Lung (tissue), 12 donors: ENCODE results near the gene GAK. TPM values are rescaled to one million over a fixed set of nuclear protein-coding genes. Genes with fewer than 3 reads are reported as not detected.

ENCODE experiments used
- ATAC-seq: fragments of 200-7000 bp; cut with Tn5 transposase; one replicate; pipeline ENCODE4 v1.9.1; 2020; ENCODE audit warnings: moderate number of reproducible peaks; ENCODE audit not compliant: insufficient read depth, low FRiP score
- DNase-seq, 3 donors: peaks; one replicate each; pipeline ENCODE4 v3.0.0-alpha.2; 2013 to 2017
- H3K27ac ChIP-seq, 2 donors: one replicate each; pipeline ENCODE4 v1.5.1; 2013; ENCODE audit warnings: mild to moderate bottlenecking in 2 of 2, moderate library complexity in 2 of 2, control low read depth in 1 of 2, inconsistent platforms in 1 of 2, low read depth in 1 of 2, low read length in 1 of 2
- H3K27me3 ChIP-seq, 3 donors: one replicate each; pipeline ENCODE4 v1.5.1; 2013; ENCODE audit warnings: low read length in 2 of 3; ENCODE audit not compliant: control insufficient read depth in 3 of 3, insufficient read depth in 3 of 3
- H3K36me3 ChIP-seq, 4 donors: one replicate each; pipeline ENCODE4 v1.5.1; 2013; ENCODE audit warnings: low read length in 4 of 4, mild to moderate bottlenecking in 1 of 4, moderate library complexity in 1 of 4; ENCODE audit not compliant: control insufficient read depth in 4 of 4, insufficient read depth in 4 of 4
- H3K4me1 ChIP-seq, 5 donors: one replicate each; pipeline ENCODE4 v1.5.1; 2013; ENCODE audit warnings: low read length in 5 of 5, mild to moderate bottlenecking in 2 of 5, moderate library complexity in 1 of 5; ENCODE audit not compliant: control insufficient read depth in 5 of 5, insufficient read depth in 5 of 5
- H3K4me3 ChIP-seq: one replicate; pipeline ENCODE4 v1.5.1; 2013; ENCODE audit warnings: mild to moderate bottlenecking, control low read depth, moderate library complexity
- H3K9ac ChIP-seq, 2 donors: one replicate each; pipeline ENCODE4 v1.5.1; 2013; ENCODE audit warnings: low read length in 2 of 2, control low read depth in 1 of 2; ENCODE audit not compliant: insufficient read depth in 1 of 2
- H3K9me3 ChIP-seq, 4 donors: one replicate each; pipeline ENCODE4 v1.5.1; 2013; ENCODE audit warnings: low read length in 3 of 4, mild to moderate bottlenecking in 1 of 4, moderate library complexity in 1 of 4; ENCODE audit not compliant: control insufficient read depth in 4 of 4, insufficient read depth in 3 of 4
- WGBS, 2 donors: extraction: QIAGEN DNeasy Blood & Tissue Kit; methylation state at CpG; one replicate each; pipeline ENCODE4 v1.1.7; 2013; 5-methylcytosine and 5-hydroxymethylcytosine counted together
- polyA plus RNA-seq, 2 donors: library from polyadenylated mRNA; stranded (reverse); fragments of 200-250 nt; gene quantifications; one replicate each; pipeline ENCODE4 v1.2.1, GENCODE V29; 2013
- total RNA-seq, 2 donors: library from RNA; depleted of rRNA in 1 of 2; stranded (reverse); fragments of >200 nt in 1 of 2; gene quantifications; one replicate each; pipeline ENCODE4 v1.2.1, GENCODE V29; 2014 to 2021
- TF ChIP-seq, protein P1 (sequence below): IDR thresholded peaks from 2 replicates; pipeline ENCODE4 v1.5.1; 2012; ENCODE audit warnings: mild to moderate bottlenecking; ENCODE audit errors: control extremely low read depth, extremely low read depth
- donor health status: control.
- donor health status: control.
- donor health status: Bipolar disorder and iron deficiency.
- donor health status: healthy.
- donor health status: DM: yes; HTN: yes; CAD: no.

Gene GAK
- total and polyA plus RNA-seq, 4 donors = 101 to 178 (median 137) TPM

DNA sequence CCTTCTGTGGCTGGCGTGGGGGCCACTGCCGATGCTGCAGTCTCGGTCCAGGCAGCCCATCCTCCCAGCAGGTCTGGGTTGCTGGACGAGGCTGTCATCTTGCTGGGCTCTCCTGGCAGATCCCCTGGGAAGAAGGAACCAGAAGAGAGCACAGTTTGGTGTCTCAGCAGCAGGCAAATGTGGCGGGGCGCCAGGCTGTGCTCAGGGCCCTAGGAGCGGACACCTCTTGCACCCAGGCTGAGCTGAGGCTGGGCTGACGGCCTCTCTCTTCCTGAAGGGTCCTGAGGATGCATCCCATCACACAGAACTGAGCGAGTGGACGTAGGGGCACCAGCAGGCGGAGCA is 67.0 kb downstream of the GAK start:
- ATAC-seq (no peak), DNase-seq (no peak)
- Histone ChIP-seq H3K4me1 (no peaks in the 10 kb centered on the region), H3K4me3 (no peak overlapping the region), H3K27ac (no peak overlapping the region), H3K9ac (no peak overlapping the region), H3K36me3 (peaks cover 25 to 83% (median 40%) of the 10 kb centered on the region in 4 donors), H3K27me3 (no peaks in the 10 kb centered on the region), H3K9me3 (peaks cover 0 to 4% (median 1%) of the 10 kb centered on the region in 4 donors)
- WGBS, 2 donors = 96 to 97% methylated on average over 10 to 11 of the region's 11 CpGs
- TF ChIP-seq, protein P1, sequence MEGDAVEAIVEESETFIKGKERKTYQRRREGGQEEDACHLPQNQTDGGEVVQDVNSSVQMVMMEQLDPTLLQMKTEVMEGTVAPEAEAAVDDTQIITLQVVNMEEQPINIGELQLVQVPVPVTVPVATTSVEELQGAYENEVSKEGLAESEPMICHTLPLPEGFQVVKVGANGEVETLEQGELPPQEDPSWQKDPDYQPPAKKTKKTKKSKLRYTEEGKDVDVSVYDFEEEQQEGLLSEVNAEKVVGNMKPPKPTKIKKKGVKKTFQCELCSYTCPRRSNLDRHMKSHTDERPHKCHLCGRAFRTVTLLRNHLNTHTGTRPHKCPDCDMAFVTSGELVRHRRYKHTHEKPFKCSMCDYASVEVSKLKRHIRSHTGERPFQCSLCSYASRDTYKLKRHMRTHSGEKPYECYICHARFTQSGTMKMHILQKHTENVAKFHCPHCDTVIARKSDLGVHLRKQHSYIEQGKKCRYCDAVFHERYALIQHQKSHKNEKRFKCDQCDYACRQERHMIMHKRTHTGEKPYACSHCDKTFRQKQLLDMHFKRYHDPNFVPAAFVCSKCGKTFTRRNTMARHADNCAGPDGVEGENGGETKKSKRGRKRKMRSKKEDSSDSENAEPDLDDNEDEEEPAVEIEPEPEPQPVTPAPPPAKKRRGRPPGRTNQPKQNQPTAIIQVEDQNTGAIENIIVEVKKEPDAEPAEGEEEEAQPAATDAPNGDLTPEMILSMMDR = no peak

DNA sequence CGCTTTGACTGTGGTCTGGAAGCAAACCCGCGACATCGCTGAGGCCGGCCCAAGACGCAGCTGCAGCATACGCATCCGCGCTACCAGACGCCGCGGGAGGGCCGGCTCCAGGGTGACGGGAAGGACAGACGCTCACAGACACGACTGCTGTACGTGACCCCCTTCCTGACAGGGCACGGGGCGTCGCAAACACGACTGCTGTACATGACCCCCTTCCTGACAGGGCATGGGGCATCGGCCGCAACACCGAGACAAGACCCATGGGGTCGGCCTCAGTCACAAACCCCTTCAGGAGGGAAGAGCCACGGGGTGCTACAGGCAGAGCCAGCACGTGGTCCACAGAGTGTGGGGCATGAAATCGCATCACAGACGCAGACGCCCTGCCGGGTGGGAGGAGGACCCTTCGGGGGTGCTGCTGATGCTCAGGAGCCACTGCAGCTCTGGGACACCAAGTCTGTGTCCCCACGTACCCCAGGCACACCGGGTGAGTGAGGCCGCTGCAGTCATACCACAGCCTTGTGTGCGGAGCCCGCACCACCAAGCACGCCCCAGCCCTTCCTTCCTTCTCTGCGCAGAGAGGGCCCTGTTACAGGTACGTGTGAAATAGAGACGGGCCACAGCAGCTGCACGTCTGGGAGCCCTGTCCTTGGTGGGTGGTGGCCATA is 67.5 kb downstream of the GAK start:
- Histone ChIP-seq H3K27me3 (no peaks in the 10 kb centered on the region), H3K9ac (no peak overlapping the region), H3K36me3 (peaks cover 25 to 82% (median 37%) of the 10 kb centered on the region in 4 donors), H3K4me1 (no peaks in the 10 kb centered on the region), H3K27ac (no peak overlapping the region), H3K9me3 (peaks cover 0 to 2% (median under 1%) of the 10 kb centered on the region in 4 donors), H3K4me3 (no peak overlapping the region)
- 97% methylated on average over 42 of the region's 42 CpGs for WGBS, 2 donors
- TF ChIP-seq, protein P1 = no peak
- ATAC-seq (no peak), DNase-seq (no peak)

DNA sequence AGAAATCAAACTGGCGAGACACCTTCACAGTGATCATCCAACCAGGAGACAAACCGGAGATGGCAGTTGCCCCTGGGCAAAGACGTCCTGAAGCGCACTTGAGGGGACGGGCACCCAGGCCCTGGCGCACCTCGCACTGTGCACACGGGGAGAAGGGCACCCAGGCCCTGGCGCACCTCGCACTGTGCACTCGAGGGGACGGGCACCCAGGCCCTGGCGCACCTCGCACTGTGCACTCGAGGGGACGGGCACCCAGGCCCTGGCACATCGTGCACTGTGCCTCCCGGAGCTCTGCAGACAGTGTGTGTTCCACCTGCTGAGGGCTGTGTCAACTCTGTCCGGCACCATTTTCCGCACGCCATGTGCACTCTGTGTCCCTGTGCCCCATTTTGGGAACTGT is 71.6 kb downstream of the GAK start:
- Histone ChIP-seq H3K4me3 (no peak overlapping the region), H3K27ac (no peak overlapping the region), H3K4me1 (no peaks in the 10 kb centered on the region), H3K9me3 (no peaks in the 10 kb centered on the region), H3K36me3 (peaks cover 23 to 72% (median 41%) of the 10 kb centered on the region in 4 donors), H3K9ac (no peak overlapping the region), H3K27me3 (no peaks in the 10 kb centered on the region)
- ATAC-seq (no peak), DNase-seq (no peak)
- TF ChIP-seq, protein P1 = no peak
- WGBS, 2 donors = 97 to 98% methylated on average over 21 of the region's 21 CpGs

DNA sequence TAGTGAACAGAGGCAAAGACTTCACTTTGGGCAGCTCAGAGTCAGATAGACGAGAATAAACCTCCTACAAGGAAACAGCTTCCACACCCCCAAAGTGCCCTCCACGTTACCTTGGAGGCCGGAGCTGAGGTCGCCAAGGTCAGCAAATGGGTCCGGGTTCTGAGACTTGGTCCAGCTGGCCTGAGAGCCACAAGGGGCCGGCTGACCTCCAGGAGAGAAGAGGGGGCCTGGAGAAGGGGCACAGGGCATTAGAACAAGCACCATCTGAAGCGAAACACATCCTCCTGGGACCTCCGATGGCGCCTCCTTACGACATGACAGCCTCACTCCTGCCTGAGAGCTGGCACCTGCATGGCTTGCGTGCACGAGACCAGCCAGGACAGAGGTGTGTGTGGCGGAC is 72.6 kb downstream of the GAK start:
- Histone ChIP-seq H3K4me3 (no peak overlapping the region), H3K36me3 (peaks cover 16 to 64% (median 39%) of the 10 kb centered on the region in 4 donors), H3K4me1 (no peaks in the 10 kb centered on the region), H3K27me3 (no peaks in the 10 kb centered on the region), H3K9me3 (no peaks in the 10 kb centered on the region), H3K9ac (no peak overlapping the region), H3K27ac (no peak overlapping the region)
- ATAC-seq (no peak), DNase-seq (no peak)
- 96 to 97% methylated on average over 12 to 13 of the region's 13 CpGs for WGBS, 2 donors
- TF ChIP-seq, protein P1 = no peak
